AG04450 (cell line): ENCODE measurements around the gene LCE2A. TPM values are rescaled to one million over a fixed set of nuclear protein-coding genes. Genes with fewer than 3 reads are reported as not detected.

ENCODE experiments used
- CTCF ChIA-PET: fragments of 300-600, 350-600 bp; formaldehyde crosslinking; extraction: SDS; loops from one replicate; lab custom pipeline; 2022; ENCODE audit warnings: antibody characterized with exemption, inconsistent platforms; lab: Charles Lee
- POLR2A ChIA-PET: fragments of 350-600 bp; formaldehyde crosslinking; extraction: SDS; loops from one replicate; lab custom pipeline; 2021; ENCODE audit warnings: antibody characterized with exemption, inconsistent platforms; lab: Yijun Ruan, JAX
- DNase-seq: peaks from one replicate; pipeline ENCODE4 v3.0.0-alpha.2; 2011; ENCODE audit warnings: low read depth, low spot score
- H3K27ac ChIP-seq: one replicate; pipeline ENCODE4 v1.5.1; 2012; ENCODE audit warnings: low read depth, low read length, control low read depth
- H3K27me3 ChIP-seq: one replicate; pipeline ENCODE4 v1.6.0; 2012; ENCODE audit warnings: low read length; ENCODE audit not compliant: control insufficient read depth, insufficient read depth
- H3K4me3 ChIP-seq: 2 replicates; pipeline ENCODE4 v1.5.1; 2011; ENCODE audit warnings: mild to moderate bottlenecking, low read depth, low read length, control low read depth
- H3K9me3 ChIP-seq: 2 replicates; pipeline ENCODE4 v1.5.1; 2012; ENCODE audit warnings: low read length; ENCODE audit not compliant: control insufficient read depth, insufficient read depth
- polyA minus RNA-seq: library from RNA; depleted of rRNA, polyadenylated mRNA; stranded (reverse); fragments of >200 nt; gene quantifications from 2 replicates; pipeline ENCODE4 v1.2.3, GENCODE V29; 2011; rRNA and poly(A)+ RNA removed
- polyA plus RNA-seq: library from polyadenylated mRNA; depleted of rRNA; stranded (reverse); fragments of >200 nt; gene quantifications from 2 replicates; pipeline ENCODE4 v1.2.3, GENCODE V29; 2011; rRNA removed
- TF ChIP-seq, protein P1 (sequence below): IDR thresholded peaks from 2 replicates; pipeline ENCODE4 v1.5.1; 2011; ENCODE audit warnings: low read depth, low read length, control low read depth, inconsistent platforms

LCE2A gene, protein sequence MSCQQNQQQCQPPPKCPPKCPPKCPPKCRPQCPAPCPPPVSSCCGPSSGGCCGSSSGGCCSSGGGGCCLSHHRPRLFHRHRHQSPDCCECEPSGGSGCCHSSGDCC
- polyA plus RNA-seq (not detected in 2 replicates), polyA minus RNA-seq (not detected in 2 replicates)

DNA sequence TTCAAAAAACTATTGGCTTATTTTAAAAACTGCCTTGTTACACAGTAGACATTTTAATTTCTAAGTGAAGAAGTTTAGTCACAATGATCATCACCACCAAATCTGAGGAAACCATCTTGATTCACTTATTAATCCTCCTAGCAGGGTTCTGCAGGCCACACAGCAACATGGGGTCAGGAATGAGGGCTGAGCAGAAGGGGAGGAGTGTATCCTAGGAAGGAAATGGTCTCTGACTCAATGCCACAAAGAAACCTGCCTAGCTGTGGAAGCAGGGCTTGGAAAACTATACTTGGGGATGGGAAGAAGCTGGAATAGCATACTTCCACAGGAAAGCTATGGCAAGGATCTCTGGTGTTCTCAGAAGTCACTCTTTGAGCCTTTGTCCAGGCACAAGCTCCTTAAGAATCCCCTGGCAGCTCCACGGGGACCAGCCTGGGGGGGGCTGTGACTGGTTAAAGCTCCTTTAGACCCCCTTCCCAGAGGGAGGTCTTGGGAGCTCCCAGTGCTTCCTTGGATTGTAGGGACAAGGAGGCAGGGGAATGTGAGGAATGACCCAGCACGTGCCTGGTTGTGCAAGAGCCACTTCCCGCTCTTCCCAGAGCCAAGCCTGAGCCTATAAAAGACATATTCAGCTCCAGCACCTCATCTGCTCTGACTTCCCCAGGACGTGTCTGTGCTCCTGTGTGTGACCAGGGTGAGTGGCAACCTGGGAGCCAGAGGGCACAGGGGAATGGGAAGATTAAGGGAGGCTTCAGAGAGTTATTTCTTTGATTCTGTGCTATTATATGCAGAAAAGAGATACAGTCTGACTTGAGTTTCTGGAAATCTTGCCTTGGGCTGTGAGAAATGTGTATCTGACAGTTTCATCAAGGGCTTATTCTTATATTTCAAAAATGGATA lies at the start of gene LCE2A:
TSS of gene LCE2A (plus strand) at position 645 of the 900 bp plus-strand sequence. CDS start 557 bp downstream, outside the sequence.
- Histone ChIP-seq H3K27ac (no peak within 1 kb of the TSS), H3K9me3 (peaks cover 8% of the 10 kb centered on the region), H3K4me3 (no peak within 1 kb of the TSS), H3K27me3 (no peaks in the 10 kb centered on the region)
- ChIA-PET CTCF (no interaction called here), POLR2A (no interaction called here)
- TF ChIP-seq, protein P1, sequence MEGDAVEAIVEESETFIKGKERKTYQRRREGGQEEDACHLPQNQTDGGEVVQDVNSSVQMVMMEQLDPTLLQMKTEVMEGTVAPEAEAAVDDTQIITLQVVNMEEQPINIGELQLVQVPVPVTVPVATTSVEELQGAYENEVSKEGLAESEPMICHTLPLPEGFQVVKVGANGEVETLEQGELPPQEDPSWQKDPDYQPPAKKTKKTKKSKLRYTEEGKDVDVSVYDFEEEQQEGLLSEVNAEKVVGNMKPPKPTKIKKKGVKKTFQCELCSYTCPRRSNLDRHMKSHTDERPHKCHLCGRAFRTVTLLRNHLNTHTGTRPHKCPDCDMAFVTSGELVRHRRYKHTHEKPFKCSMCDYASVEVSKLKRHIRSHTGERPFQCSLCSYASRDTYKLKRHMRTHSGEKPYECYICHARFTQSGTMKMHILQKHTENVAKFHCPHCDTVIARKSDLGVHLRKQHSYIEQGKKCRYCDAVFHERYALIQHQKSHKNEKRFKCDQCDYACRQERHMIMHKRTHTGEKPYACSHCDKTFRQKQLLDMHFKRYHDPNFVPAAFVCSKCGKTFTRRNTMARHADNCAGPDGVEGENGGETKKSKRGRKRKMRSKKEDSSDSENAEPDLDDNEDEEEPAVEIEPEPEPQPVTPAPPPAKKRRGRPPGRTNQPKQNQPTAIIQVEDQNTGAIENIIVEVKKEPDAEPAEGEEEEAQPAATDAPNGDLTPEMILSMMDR: no peak
- DNase-seq: no peak

DNA sequence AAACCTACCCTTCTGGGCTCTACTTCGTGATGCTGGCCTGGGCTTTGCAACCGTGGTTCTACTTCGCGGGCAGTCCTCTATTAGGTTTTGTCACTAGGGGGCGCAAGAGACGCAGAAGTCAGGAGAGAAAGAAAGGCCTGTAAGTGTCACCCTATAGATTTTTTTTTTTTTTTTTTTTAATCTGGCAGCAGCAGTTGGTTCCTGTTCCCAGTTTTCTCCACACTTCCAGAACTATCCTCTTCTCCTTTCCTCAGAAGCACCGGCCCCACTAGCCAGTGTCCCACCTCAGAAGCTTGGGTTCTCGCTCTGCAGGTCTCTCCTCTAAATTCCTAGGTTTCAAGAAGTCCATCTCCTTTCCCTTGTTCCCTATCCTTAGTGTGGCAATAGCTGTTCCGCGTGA lies 44.0 kb upstream of the LCE2A start:
- CTCF ChIA-PET: interaction anchor here (0.6 to 1.2 kb wide), 7 partner anchors 9 to 588 kb away, joined by 3 to 8 read pairs (median 4); partner anchors contain the start of gene LCE2D
- POLR2A ChIA-PET: no interaction called here
- DNase-seq: no peak

DNA sequence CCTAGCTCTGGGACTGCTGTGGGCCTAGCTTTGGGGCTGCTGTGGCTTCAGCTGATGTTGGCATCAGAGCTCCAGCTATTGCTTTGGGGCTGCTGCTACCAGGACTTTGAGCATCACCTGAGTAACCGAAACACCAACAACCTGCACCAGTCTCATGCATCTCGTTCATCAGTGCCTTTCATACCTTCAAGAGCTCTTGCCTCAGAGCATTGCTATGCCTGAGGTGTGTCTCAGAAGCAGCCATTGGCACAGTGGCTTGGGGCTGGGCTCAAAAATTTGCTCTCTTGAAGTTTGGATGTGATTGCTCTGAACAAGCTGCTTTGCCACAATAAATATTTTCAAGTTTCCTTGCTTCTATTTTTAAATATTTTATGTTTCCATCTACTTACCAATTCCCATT lies 41.7 kb upstream of the LCE2A start:
- no peak for DNase-seq
- H3K9me3 ChIP-seq: no peaks in the 10 kb centered on the region
- no peaks in the 10 kb centered on the region for H3K27me3 ChIP-seq
- TF ChIP-seq, protein P1: no peak
- ChIA-PET POLR2A (no interaction called here), CTCF (no interaction called here)
- H3K4me3 ChIP-seq: no peak overlapping the region
- no peak overlapping the region for H3K27ac ChIP-seq

More for the DNA sequence above, 44.0 kb upstream of the LCE2A start:
- TF ChIP-seq, protein P1: peak; percentile 50
- no peak overlapping the region for H3K4me3 ChIP-seq
- H3K27ac ChIP-seq: no peak overlapping the region
- H3K9me3 ChIP-seq: no peaks in the 10 kb centered on the region
- no peaks in the 10 kb centered on the region for H3K27me3 ChIP-seq

DNA sequence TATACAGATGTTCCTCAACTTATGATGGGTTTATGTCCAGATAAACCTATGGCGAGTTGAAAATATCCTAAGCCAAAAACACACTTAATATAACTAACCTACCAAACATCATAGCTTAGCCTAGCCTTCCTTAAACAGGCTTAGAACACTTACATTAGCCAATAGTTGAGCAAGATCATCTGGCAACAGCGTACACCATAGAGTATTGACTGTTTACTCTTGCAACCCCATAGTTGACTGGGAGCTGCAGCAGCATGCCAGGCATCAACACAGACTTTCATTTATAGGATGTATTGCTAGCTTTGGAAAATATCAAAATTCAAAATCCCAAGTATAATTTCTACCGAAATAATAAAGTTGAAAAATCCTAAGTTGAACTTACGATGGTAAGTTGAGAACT lies 40.5 kb upstream of the LCE2A start:
- CTCF ChIA-PET: interaction anchor here (0.6 kb wide), 1 partner anchor 886 kb away, joined by 3 read pairs; no protein-coding TSS in a partner anchor
- DNase-seq: no peak

More for the DNA sequence above, 40.5 kb upstream of the LCE2A start:
- POLR2A ChIA-PET: no interaction called here
- no peaks in the 10 kb centered on the region for H3K9me3 ChIP-seq
- H3K4me3 ChIP-seq: no peak overlapping the region
- TF ChIP-seq, protein P1: no peak
- no peak overlapping the region for H3K27ac ChIP-seq
- H3K27me3 ChIP-seq: no peaks in the 10 kb centered on the region
